Measurements from ENCODE around the gene RASA3.
"Not testable (repeated sequence)": the region's sequence is repeated elsewhere in the genome, so short reads cannot be mapped to it uniquely, and the experiment has no call there.

RASA3 gene

DNA sequence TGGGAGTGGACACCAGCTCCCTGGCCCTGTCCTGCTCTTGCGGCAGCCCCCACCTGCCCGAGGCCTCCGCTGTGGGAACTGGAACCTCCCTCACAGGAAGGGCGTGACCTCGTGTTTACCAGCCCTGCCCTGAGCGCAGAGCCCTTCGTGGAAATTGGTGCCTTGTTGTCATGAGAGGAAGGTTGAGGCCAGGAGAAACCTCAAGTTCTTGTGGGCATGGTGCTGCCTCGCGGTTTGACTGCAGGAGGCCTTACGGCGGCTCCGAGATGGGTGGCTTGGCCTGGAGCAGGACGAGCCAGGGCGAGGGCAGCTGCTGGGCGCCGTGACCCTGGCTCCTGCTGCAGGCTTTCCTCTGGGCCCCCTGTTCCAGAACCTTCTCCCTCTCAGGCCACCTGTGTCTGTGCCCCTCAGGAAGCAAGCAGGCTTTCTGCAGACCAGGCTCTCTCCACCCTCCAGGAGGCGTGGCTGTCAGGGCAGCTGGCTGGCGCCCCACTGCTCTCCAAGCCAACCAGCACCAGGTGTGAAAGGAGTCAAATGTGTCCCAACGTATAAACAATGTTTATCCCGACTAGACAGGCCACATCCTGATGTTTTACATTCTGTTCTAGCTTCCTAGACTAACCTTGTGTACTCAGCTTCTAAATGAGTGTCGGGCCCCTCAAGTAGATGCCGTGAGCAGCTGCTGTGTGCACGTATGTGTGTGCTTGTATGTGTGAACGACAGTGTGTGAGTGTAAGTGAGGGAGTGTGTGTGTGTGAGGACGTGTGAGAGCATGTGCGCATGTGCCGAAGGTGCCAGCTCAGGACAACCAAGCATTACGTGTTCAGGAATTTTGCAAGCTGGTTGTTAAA lies 10.4 kb upstream of the RASA3 start:
- DNase-seq (ENCODE audit: low read depth) = no peak

DNA sequence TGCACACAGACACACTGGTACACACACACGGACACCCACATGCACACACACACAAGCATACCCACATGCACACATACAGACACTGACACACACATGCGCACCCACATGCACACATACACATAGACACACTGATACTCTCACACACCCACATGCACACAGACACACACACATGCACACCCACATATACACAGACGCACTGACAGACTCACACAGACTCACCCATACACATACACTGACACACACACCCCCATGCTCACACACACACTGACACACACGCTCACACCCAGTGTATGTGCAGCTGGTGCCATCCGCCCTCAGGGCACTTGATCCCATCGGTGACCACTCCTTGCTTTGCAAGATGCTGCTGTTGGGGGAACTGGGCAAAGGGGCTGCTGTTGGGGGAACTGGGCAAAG lies 9.7 kb upstream of the RASA3 start:
- DNase-seq (ENCODE audit: low read depth) = no peak

DNA sequence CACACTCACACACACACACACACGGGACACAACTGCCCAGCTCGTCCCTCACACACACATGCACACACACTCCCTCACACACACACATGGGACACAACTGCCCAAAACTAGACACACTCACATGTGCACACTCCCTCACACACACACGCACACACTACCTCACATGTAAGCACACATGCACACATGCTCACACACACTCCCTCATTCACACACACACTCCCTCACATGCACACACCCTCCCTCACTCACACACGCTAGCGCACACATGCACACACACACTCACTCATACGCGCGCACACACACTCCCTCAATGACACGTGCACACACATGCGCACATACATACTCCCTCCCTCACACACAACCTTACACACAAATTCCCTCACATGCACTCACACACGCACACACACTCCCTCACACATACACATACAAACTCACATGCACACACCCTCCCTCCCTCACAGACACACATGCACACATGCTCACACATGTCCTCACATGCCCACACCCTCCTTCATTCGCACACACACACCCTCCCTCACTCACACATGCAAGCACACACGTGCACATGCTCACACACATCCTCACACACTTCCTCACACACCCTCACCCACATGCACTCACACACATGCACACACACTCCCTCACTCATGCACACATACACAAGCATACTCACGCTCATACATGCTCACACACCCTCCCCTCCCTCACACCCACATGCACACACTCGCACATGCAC lies 9.0 kb upstream of the RASA3 start:
- no peak for DNase-seq (ENCODE audit: low read depth)

DNA sequence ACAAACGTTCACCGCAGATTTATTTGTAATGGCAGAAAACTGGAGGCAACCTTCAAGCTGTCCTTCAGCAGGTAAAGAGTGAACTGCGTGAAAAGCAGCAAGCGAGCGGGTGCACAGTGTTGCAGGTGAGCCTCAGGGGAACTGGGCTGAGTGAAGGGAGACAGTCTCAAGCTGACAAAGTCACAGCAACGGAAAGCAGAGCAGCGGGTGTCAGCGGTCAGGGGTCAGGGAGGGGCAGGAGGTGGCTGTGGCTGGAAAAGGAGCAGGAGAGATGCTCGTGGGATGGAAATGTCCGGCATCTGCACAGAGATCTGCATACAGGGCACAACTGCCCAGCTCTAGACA lies 8.5 kb upstream of the RASA3 start:
- DNase-seq (ENCODE audit: low read depth) = no peak

DNA sequence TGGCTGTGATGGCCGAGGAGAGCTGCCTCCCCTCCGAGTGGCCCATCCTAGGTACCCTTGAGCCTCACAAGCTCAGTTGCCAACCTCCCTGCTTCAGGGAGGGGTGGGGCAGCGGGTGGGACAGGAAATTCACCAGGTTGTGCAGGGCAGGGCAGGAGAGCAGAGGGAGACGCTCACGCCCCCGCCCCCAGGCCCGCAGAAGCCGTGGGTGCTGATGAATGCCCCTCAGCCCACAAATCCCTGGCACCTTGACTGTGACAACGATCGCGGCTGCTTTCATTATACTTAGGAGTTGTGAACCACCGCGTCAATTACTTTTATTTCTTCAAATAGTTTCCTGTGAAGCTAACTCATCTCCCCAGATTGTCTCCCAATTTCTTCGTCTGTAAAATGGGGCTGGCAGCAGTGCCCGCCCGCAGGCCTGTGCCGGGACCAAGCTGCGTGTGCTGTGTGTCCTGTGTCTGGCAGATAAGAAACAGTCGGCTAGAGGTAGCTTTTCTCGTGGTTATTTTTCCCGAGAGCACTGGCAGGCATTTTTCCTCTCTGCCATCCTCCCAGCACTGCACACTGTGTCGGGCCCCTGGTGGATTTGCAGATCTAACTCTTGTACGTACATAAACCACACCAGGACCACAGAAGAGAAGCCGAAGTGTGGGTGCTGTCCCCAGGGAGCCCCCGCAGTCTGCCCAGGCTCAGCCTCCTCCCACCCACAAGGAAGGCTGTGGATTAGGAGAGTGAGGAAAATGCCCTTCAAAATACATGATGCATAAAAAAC lies 7.9 kb upstream of the RASA3 start:
- no peak for DNase-seq (ENCODE audit: low read depth)

DNA sequence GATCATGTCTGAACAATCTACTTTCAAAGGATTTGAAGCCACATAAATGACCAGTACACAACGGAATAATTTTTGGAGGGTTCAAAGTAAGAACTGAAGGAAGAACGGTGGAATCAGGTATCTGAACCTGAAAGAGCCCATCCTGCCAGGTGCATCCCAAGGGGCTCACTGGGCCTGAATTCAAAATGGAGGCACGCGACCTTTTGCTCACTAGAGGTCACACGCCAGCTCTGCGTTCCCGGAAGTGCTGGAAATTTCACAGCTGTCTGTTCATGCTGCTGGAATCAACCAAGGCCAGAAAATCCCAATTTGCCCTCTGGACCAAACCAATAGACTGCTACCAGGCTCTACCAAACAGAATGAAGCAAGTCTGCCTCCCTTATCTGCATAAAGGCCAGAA lies 4.2 kb upstream of the RASA3 start:
- DNase-seq (ENCODE audit: low read depth) = no peak

DNA sequence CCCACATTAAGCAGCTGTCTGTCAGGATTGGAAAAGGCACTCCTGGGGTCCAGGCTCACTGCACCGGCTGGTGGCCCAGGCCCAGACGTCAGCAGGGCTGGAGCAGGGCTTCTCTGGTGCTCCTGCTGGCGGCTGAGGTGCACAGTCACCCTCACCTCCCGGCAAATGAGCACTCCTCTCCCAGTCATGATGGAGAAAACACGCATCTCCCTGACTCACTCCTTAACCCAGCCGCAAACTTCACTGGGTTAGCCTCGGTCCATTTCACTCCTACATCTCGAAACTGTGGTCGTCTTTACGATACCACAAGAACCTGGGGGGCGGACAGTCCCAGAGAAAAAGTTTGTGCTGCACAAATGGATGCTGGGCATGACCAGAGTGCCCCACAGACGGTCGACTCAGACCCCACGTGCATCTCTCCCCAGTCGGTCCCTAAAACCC lies 3.3 kb upstream of the RASA3 start:
- no peak for DNase-seq (ENCODE audit: low read depth)

DNA sequence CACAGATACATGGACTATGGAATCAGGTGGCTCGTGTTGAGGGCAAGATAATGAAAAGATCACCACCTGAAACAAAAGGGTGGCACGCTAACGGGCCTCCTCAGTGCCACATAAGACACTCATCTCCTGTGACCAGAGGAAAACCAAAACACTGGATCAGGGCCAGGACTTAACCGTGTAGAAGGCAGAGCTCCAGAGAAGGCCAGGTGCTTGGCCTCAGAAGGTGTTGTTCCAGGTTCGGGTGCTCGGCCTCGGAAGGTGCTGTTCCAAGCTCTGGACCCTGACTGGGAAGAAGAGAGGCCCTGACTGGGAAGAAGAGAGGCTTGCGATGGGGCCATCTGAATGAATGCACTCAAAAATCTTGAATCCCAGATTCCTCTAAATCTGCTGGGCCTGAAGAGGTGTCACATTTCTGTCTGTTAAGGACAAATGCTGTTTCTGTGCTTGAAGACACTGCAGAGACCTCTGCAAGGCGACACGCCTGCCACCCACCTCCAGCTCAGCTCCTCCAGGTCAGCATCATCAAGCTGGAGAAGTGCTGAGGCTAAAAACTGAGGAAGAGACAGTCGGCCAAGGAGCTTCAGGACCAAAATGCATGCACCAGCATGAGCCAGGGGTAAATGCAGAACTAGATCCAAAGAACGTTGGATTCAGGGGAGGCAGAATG lies 2.7 kb upstream of the RASA3 start:
- no peak for DNase-seq (ENCODE audit: low read depth)

DNA sequence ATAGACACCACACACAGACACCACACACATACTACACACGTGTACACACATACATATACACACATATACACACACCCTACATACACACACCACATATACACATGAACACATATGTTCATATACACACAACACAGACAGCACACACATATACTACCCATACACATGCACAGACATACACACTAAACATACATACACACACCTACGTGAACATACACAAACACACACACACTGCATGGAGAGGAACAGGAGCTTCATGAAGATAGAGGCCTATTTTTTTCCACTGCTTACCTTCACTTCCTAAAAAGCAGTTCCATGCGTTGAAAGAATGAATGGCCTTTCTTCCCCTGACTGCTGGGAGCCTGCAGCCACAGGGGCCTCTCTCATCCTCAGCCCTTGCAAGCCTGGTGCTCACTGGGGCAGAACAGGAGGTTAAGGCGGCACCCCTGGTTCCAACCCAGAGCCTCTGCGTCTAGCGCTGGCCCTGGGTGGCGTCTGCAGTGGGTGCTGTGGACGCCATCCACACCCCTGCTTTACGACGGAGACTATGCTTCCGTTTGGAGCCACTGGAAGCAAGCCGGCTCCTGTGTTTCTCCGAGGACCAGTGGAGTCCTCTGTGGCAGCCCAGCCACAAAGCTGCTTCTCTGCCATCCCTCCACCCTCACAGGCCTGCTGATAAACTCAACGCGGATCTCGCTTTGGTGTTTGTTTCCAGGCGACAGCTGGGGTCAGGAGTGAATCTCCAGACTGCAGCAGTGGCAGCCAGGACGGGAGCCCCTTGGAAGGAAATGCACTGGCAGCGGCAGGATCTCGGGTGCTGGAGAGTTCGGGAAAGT lies 1.9 kb upstream of the RASA3 start:
- DNase-seq (ENCODE audit: low read depth) = no peak

DNA sequence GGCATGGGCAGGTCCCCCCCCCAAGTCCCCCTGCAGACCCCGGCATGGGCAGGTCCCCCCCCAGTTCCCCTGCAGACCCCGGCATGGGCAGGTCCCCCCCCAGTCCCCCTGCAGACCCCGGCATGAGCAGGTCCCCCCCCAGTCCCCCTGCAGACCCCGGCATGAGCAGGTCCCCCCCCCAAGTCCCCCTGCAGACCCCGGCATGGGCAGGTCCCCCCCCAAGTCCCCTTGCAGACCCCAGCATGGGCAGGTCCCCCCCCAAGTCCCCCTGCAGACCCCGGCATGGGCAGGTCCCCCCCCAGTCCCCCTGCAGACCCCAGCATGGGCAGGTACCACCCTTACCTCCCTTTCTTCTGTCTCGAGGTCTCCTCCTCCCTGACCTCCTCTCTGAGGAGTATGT lies 1.1 kb upstream of the RASA3 start:
- not testable (repeated sequence) for DNase-seq (ENCODE audit: low read depth)

DNA sequence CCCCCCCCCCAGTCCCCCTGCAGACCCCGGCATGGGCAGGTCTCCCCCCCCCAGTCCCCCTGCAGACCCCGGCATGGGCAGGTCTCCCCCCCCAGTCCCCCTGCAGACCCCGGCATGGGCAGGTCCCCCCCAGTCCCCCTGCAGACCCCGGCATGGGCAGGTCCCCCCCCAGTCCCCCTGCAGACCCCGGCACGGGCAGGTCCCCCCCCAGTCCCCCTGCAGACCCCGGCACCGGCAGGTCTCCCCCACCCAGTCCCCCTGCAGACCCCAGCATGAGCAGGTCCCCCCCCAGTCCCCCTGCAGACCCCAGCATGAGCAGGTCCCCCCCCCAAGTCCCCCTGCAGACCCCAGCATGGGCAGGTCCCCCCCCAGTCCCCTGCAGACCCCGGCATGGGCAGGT lies 703 bp upstream of the RASA3 start:
- DNase-seq (ENCODE audit: low read depth) = not testable (repeated sequence)

DNA sequence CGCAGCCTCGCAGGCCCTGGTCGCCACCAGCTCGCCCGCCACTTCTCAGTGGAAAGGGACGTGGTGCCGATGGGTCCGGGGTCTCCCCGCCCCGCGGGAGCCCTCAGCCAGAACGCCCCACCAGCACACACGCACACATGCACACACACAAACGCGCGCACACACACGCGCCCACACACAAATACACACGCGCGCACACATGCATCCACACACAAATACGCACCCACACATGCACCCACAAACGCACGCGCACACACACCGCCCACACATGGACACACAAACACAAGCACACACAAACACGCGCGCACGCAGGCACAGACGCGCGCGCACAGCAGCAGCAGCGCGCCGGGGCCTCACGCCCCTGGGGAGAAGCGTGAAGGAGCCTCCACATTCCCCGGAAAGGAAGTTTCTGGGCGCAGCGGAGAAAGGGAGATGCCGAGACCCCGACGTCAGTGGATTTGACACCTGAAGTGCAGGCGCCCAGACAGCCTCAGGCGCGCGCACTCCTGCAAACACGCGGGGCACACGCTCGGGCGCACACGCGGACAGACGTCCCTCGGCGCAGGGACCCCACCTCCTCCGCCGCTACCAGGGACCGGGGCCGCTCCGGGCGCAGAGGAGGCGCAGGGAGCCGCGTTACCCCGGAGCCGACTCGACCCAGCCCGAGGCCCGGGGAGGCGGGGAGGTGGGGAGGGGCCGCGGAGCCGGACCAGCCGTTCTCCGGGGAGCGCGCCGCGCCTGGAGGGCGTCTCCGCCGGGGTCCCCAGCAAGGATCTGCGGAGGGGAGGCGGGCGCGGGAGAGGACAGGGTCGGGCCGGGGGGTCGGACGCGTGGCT lies 622 bp downstream of the RASA3 start:
- no peak for DNase-seq (ENCODE audit: low read depth)

DNA sequence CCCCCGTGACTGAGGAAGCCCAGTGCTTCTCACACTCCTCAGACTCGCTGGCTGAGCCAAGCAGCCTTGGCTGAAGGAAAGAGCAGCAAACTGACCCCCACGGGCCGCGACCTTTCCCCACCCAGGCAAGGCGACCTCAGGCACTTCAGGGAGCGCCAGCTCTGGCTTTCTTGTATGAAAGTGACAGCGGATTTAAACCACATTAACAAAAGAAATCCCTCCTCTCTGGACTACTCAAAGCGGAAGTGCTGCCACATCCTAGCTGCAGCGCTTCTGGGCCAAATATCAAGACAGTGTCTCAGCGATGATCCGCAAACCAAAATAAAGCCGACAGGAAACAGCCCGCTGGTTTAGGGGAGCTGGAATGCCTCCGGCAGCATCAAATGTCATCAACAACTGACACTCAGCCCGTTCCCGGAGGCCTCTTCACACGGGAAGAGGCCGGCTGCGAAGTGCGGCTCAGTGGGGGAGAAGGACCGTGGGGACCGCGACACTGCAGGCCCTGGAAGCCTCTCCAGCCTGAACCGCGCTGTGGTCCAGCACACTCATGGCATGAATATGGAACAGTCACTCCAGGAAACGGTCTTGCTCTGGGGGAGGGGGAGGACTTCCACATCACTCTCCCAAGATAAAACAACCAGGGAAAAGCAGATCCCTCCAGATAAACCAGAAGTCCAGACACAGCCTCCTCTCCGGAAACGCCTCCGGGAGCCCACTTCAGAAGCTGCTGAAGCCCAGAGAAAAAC lies 1.4 kb downstream of the RASA3 start:
- DNase-seq (ENCODE audit: low read depth) = no peak

DNA sequence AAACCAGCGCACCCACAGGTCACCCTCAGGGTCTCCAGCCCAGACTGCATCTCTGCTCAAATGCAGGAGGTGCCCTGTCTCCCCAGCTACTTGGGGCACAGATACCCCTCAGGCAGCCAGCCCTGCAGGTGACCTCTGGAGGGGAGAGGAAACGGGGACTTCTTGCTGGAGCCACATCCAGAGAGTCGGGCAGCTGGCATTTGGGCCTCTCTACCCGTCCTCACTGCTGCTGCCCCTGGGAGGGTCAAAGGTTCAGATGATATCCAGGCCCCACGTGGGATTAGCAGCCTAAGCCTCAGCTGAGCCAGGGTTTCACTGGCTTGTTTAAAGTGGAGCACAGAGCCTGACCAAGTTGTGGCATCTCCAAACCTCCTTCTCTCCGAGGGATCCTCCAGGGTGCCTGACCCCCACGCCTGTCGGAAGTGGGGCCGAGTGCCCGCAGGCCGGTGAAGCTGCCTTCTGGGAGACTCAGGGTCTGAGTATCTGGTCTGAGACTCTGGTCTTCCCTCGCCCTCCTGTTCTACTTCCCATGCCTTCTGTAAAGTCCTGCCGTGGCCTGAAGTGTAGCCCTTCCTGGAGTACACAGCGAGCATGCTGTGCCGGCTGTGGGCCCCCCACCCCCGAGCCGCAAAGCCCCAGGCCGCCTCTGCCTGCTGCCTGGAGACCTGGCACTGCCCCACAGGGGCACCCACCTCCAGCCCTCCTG lies 2.1 kb downstream of the RASA3 start:
- no peak for DNase-seq (ENCODE audit: low read depth)

DNA sequence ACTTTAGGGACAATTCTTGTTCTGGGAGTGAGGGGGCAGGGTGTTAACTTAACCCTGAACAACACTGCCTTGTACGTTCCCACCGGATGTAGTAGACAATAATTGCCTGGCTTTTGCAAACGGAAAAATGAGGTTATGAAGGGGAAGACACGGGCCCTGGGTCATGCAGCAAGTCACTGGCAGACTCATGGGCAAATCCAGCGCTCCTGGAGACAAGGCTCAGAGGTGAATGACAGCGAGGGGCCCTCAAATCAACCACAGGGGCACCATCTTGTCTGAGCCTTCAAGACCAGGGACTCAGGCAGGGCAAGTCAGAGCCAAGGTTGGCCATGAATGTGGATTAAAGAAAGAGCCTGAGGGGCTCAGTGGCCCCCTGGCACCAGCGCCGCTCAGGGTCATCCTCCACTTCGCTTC lies 2.8 kb downstream of the RASA3 start:
- no peak for DNase-seq (ENCODE audit: low read depth)

DNA sequence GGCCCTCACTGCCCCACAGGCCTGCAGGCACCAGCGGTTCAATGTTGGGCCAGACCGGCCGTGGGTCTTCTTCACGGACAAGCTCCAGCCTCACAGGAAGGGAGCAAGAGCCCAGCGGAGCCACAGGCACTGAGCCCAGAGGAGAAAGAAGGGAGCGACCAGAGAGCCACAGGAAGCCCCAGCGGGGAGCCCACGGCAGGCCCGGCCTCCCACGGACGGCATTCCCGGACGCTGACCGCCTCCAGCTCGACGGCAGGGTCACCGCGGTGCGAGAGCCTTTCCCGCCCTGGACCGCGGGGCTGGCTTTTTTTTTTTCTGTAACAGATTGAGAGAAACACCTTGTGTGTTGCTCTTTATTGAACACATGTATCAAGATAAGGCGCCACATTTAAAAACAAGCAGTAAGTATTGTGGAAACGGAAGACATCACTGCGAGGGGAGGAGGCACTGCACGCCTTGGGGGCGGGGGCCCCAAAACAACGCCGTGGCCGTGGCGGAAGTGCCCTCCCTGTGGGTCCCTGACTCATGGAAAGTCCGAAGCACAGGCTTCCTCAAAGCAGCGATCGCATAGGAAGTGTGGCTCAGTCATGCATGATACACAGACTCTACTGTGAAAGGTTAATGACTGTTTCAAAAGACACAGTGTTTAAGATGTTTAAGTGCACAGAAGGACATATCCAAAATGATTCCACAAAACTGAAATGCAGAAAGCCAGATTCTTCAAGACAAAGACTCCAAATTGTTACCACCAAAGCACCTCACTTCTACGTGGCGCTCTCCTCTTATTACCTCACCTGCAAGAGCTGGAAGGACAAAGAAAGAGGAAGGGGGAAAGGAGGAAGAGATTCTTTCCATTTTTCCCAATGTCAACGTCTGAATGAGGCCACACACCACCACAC lies 3.5 kb downstream of the RASA3 start:
- DNase-seq (ENCODE audit: low read depth) = peak; percentile 85

DNA sequence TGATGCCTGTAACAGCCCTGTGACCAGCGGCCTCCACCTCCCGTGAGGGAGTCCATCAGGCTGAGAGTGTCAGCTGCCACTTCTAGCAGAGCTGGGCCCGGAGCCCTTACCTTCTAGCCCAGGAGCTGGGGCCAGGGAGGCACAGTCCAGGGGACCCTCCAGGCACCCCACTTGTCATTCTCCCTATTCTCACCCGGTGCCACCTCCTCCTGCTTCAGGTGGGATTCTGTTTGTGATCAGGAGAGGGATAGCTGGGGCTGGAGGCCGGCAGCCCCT lies 4.1 kb downstream of the RASA3 start:
- DNase-seq (ENCODE audit: low read depth) = no peak
